ENCODE measurements around the gene HSPA8. TPM values are rescaled to one million over a fixed set of nuclear protein-coding genes. Genes with fewer than 3 reads are reported as not detected.

HSPA8 gene
- total and polyA plus RNA-seq, 2 of the 4 experiments (the other 2 are of a cell fraction): 2,309 to 4,346 TPM

GRCh38 chr11:123091506-123091905 is 29.6 kb upstream of the HSPA8 start:
- ChIA-PET POLR2A (ENCODE audit: unreplicated experiment) (no interaction called here), CTCF (no interaction called here)
- BruUV-seq (replicated peaks): no TSS peak

More at GRCh38 chr11:123091506-123091905, 29.6 kb upstream of the HSPA8 start:
- H3K27me3 ChIP-seq (ENCODE audit: control insufficient read depth, insufficient read depth, low read length): no peaks in the 10 kb centered on the region
- TF ChIP-seq RFX5 (IDR thresholded peaks at IDR 0.05; ENCODE audit: low read depth, low read length) (no peak), MAZ (IDR thresholded peaks at IDR 0.05; ENCODE audit: borderline replicate concordance, low read depth, low read length) (no peak), POLR2A (IDR thresholded peaks at IDR 0.05; ENCODE audit: low read depth, low read length) (no peak), FOS (IDR thresholded peaks at IDR 0.05; ENCODE audit: low read depth, low read length) (no peak), NFE2L2 (IDR thresholded peaks at IDR 0.05; ENCODE audit: low read depth, low read length) (no peak), CEBPB (IDR thresholded peaks at IDR 0.05; ENCODE audit: low read depth, low read length) (no peak), MXI1 (IDR thresholded peaks at IDR 0.05; ENCODE audit: borderline replicate concordance, low read depth, low read length) (no peak), CTCF (conservative IDR thresholded peaks at IDR 0.05; ENCODE audit: low read depth, low read length) (no peak), CHD1 (IDR thresholded peaks at IDR 0.05; ENCODE audit: low read depth, low read length) (no peak), RCOR1 (IDR thresholded peaks at IDR 0.05; ENCODE audit: insufficient replicate concordance, low read length) (no peak), USF2 (IDR thresholded peaks at IDR 0.05; ENCODE audit: low read depth, low read length) (no peak), ELK1 (IDR thresholded peaks at IDR 0.05; ENCODE audit: borderline replicate concordance, low read depth, low read length) (no peak), MAFK (IDR thresholded peaks at IDR 0.05; ENCODE audit: low read depth, low read length) (no peak), SMC3 (IDR thresholded peaks at IDR 0.05; ENCODE audit: low read depth, low read length) (no peak), RAD21 (IDR thresholded peaks at IDR 0.05; ENCODE audit: low read length) (no peak), BHLHE40 (IDR thresholded peaks at IDR 0.05; ENCODE audit: low read depth, low read length) (no peak)
- WGBS, 2 experiments (ENCODE audit: extremely low coverage in 2 of 2, insufficient read length in 1 of 2): 58% methylated on average over 2 of the region's 6 CpGs; no CpG with 5 or more reads in 1 of the 2 experiments
- H3K4me2 ChIP-seq (ENCODE audit: low read depth, low read length): no peak overlapping the region
- no peak overlapping the region for H3K4me3 ChIP-seq (ENCODE audit: insufficient read depth, low read depth, low read length)
- no peaks in the 10 kb centered on the region for H3K4me1 ChIP-seq (ENCODE audit: control insufficient read depth, insufficient read depth, low read length)
- no peak overlapping the region for H3K14ac ChIP-seq (replicated peaks; ENCODE audit: low read depth, low read length)
- in situ Hi-C loops (cut with MboI; ENCODE audit: low sequenced_read_pairs): no loop called here
- peaks cover 17 to 33% of the 10 kb centered on the region in 2 experiments for H3K79me1 ChIP-seq (ENCODE audit: low read depth in 1 of 2, low read length in 2 of 2)
- H4K8ac ChIP-seq (ENCODE audit: low read depth in 2 of 2, low read length in 2 of 2): no peak overlapping the region
- DNase-seq: no peak
- H4K20me1 ChIP-seq (ENCODE audit: insufficient read depth, low read length): no peaks in the 10 kb centered on the region; the same call in 1 of the 2 replicates
- H2BK5ac ChIP-seq (ENCODE audit: low read depth, low read length, poor library complexity, severe bottlenecking): no peak overlapping the region
- intact Hi-C loops (cut with micrococcal nuclease): no loop called here
- no peak overlapping the region for H2BK15ac ChIP-seq (ENCODE audit: low read depth, low read length)
- no peak overlapping the region for H2BK120ac ChIP-seq (ENCODE audit: low read depth, low read length)
- no peak overlapping the region for H3K27ac ChIP-seq (ENCODE audit: insufficient read depth, low read length)
- H3K36me3 ChIP-seq (ENCODE audit: control insufficient read depth, insufficient read depth, low read length): peaks cover 44% of the 10 kb centered on the region
- H3K9ac ChIP-seq (ENCODE audit: low read depth, low read length): no peak overlapping the region
- H4K91ac ChIP-seq (ENCODE audit: insufficient read depth, low read depth, low read length): no peak overlapping the region
- dilution Hi-C loops (cut with HindIII; ENCODE audit: low sequenced_read_pairs, unreplicated experiment): no loop called here
- ATAC-seq (ENCODE audit: low read depth): no peak
- H2AK9ac ChIP-seq (replicated peaks; ENCODE audit: low read depth, low read length, poor library complexity): no peak overlapping the region
- H3K9me1 ChIP-seq (ENCODE audit: insufficient read depth, low read length): no peaks in the 10 kb centered on the region
- H2AFZ ChIP-seq (replicated peaks; ENCODE audit: low read length, poor library complexity): no peak overlapping the region
- H2AK5ac ChIP-seq (ENCODE audit: low read depth, low read length): no peak overlapping the region
- H3K18ac ChIP-seq (ENCODE audit: low read depth, low read length): no peak overlapping the region
- no peak overlapping the region for H3K56ac ChIP-seq (ENCODE audit: extremely low read depth, insufficient read depth, low read length)
- H4K5ac ChIP-seq (ENCODE audit: low read depth, low read length): no peak overlapping the region
- no peak overlapping the region for H3K23ac ChIP-seq (ENCODE audit: low read depth, low read length)
- H3K4ac ChIP-seq (ENCODE audit: low read depth, low read length): no peak overlapping the region
- no peak overlapping the region for H2BK20ac ChIP-seq (ENCODE audit: low read depth, low read length)
- H3K9me3 ChIP-seq (ENCODE audit: control insufficient read depth, insufficient read depth, low read length): no peaks in the 10 kb centered on the region
